Nephron progenitor cell (in vitro differentiated cells): ENCODE data around the gene ACTRT2.

Experiments
- DNase-seq: peaks from one replicate; pipeline ENCODE4 v3.0.0; 2021
- H3K27ac Mint-ChIP-seq: 2 replicates; pipeline ENCODE4 v1.8.0; 2021; ENCODE audit warnings: mild to moderate bottlenecking, moderate library complexity, mixed read lengths
- H3K27me3 Mint-ChIP-seq: 2 replicates; pipeline ENCODE4 v1.8.0; 2021; ENCODE audit warnings: mild to moderate bottlenecking, low read depth, mixed read lengths; ENCODE audit not compliant: poor library complexity
- H3K36me3 Mint-ChIP-seq: 2 replicates; pipeline ENCODE4 v1.8.0; 2021; ENCODE audit warnings: low read depth, mixed read lengths
- H3K4me1 Mint-ChIP-seq: 2 replicates; pipeline ENCODE4 v1.8.0; 2021; ENCODE audit warnings: mixed read lengths
- H3K4me3 Mint-ChIP-seq: 2 replicates; pipeline ENCODE4 v1.8.0; 2021; ENCODE audit warnings: mild to moderate bottlenecking, moderate library complexity, mixed read lengths
- H3K9me3 Mint-ChIP-seq: 2 replicates; pipeline ENCODE4 v1.8.0; 2021; ENCODE audit warnings: mild to moderate bottlenecking, moderate library complexity, mixed read lengths
- TF ChIP-seq, protein P1 (sequence below): fragments of 200-600 bp; sonication (generic); IDR thresholded peaks from 2 replicates; pipeline ENCODE4 v1.5.0; 2021; ENCODE audit warnings: antibody characterized with exemption

ACTRT2 gene

DNA sequence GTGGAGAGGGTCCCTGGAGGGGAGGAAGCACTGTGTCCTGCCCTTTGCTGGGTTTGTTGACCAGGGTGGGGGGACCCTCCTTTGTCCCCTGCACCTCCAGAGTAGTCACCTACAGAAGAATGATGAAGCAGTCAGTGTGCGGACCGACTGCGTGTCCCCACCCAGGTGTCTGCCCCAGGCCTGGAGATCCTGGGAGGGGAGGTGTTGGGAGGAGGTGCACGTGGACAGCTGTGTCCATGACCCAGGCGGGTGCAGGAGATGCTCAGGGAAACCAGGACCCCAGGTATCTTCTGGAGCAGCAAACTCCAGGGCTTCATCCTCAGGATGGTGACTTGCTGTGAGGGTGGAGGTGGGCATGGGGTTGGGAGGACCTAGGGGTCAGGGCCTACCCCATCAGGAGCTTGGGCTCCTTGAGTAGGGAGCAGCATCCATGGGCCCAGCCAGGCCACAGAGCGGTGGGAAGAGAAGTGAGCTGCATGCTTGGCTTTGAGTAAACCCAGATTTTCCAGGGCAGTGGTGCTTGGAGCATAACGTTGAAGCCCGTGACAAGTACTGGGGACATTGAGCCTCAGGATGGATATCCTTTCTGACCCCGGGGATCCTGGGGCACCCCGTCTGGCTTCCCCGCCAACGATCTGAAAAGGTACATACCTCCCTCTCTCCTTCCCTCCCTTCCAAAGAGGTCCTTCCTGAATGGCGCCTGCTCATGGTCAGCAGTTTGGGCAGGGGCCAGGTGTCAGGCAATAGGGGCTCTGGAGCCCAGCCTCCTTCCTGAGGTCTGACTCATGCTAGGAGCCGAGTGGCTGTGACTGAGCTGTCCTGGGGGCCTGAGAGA is 13.7 kb downstream of the ACTRT2 start:
- Mint-ChIP-seq H3K36me3 (no peaks in the 10 kb centered on the region), H3K27ac (no peak overlapping the region), H3K9me3 (peaks cover 30% of the 10 kb centered on the region), H3K27me3 (peaks cover 14% of the 10 kb centered on the region), H3K4me3 (no peak overlapping the region), H3K4me1 (no peaks in the 10 kb centered on the region)
- TF ChIP-seq, protein P1, sequence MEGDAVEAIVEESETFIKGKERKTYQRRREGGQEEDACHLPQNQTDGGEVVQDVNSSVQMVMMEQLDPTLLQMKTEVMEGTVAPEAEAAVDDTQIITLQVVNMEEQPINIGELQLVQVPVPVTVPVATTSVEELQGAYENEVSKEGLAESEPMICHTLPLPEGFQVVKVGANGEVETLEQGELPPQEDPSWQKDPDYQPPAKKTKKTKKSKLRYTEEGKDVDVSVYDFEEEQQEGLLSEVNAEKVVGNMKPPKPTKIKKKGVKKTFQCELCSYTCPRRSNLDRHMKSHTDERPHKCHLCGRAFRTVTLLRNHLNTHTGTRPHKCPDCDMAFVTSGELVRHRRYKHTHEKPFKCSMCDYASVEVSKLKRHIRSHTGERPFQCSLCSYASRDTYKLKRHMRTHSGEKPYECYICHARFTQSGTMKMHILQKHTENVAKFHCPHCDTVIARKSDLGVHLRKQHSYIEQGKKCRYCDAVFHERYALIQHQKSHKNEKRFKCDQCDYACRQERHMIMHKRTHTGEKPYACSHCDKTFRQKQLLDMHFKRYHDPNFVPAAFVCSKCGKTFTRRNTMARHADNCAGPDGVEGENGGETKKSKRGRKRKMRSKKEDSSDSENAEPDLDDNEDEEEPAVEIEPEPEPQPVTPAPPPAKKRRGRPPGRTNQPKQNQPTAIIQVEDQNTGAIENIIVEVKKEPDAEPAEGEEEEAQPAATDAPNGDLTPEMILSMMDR: no peak
- DNase-seq: no peak

DNA sequence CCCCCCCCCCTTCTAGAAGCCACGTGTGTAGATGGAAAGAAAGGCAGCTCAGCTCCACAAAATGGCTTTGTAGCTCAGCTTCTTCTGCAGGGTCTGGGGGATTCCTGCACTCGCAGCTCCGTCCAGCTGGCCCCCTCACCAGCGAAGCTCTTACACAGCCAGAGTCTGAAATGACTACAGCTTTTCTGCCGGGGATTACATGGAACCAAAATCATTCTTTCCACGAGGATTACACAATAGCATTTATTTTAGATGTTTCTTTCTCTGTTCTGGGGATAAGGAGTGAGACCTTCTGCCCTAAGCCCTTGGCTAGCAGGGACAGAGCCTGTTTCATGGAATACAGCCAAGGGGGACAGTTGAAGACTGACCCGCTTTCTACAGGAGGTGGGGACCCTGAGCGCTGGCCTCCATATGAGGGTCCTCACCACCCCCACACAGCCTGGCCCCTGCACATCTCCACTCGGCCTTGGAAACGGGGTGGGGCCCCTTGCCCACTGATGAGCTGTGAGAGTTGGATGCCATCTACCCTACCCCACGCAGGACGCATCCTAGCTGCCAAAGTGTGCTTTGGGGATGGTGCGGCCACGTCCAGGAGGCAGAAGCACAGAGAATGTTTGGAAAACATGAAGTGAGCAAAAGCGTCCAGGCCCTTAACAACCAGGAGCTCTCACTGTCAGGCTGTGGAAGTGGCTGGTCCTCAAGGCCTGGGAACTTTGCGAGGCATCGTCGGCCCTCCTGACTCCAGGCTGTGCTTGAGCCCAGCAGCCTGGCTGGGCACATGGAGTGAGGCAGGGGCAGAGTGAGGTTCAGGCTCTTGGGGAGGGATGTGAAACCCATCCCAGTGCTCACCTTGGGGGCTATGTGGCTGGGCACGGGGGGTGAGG is 14.5 kb downstream of the ACTRT2 start:
- TF ChIP-seq, protein P1: no peak
- Mint-ChIP-seq H3K9me3 (peaks cover 30% of the 10 kb centered on the region), H3K4me3 (no peak overlapping the region), H3K36me3 (no peaks in the 10 kb centered on the region), H3K4me1 (no peaks in the 10 kb centered on the region), H3K27ac (no peak overlapping the region), H3K27me3 (peaks cover 14% of the 10 kb centered on the region)
- DNase-seq: no peak

DNA sequence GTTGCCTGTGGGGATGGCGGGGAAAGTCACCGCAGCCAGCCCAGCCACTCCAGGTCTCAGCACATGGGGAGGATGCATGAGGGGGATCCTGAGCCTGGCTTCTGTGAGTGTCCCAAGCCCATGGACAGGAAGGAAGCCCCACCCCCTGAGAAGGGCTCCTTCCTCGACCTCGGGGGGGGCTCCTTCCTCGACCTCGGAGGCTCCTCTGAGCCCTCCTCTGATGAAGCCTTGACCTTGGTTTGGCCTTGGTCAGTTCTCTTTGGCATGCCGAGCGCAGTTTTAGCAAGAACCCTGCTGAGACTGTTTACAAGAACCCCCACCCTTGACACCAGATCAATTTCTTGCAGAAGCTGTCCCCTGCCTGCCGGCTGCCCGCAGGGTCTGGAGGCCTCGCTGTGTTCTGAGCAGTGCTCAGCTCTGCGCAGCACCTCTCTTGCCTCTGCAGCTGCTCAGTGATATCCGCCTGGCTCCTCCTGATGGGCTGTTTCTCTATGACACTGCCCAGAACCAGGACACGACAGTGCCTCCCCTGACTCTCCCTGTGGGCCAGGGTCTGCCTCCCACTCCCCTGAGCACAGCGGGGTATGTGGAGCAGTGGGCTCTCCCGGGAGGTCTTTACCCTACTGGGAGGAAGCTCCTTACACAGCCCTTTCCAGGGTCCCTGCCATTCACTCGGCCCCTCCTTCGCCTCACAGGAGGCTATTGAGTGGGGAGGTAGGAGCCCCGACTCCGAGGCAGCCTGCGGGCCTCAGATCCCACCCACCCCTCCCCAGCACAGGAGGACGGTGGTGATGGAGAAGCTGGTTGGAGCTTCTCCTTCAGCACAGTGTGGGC is 15.4 kb downstream of the ACTRT2 start:
- no peak overlapping the region for H3K27ac Mint-ChIP-seq
- TF ChIP-seq, protein P1: no peak
- H3K9me3 Mint-ChIP-seq: peaks cover 25% of the 10 kb centered on the region

DNA sequence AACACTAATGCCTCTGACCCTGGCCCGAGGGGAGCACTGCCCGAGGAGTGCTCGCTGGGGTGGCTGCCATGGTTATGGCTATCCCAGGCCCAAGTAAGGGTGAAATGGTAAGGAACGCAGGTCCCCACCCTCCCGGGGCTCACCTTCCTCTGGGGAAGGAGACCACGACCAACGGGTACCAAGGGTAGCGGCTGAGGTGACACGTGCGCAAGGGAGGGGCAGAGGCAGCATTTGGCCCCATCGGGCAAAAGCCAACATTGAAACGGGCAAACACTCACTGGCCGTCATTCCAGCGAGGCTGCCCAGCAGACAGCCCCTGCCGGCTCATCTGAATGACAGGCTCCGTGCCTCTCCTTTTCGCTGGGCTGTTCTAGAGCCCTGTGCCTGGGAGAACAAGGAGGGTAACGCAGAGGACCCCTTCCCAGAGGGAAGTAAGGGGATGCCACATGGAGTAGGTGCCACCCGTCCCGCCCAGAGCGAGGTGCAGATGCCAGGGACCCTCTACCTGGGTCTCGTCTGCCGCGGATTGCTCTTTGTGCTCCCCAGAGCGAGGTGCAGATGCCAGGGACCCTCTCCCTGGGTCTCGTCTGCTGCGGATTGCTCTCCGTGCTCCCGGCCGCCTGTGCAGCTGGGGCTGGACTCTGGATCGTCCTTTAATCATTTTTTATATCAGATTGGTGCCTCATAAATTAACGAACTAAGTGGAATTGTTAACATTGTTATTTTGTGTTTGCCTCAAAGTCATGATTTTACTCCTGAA is 16.2 kb downstream of the ACTRT2 start:
- no peaks in the 10 kb centered on the region for H3K36me3 Mint-ChIP-seq
- no peak for DNase-seq
- H3K4me1 Mint-ChIP-seq: no peaks in the 10 kb centered on the region
- H3K4me3 Mint-ChIP-seq: no peak overlapping the region
- H3K27ac Mint-ChIP-seq: no peak overlapping the region
- H3K27me3 Mint-ChIP-seq: peaks cover 14% of the 10 kb centered on the region
- H3K9me3 Mint-ChIP-seq: peaks cover 25% of the 10 kb centered on the region
- TF ChIP-seq, protein P1: no peak

More for the DNA sequence above, 15.4 kb downstream of the ACTRT2 start:
- H3K27me3 Mint-ChIP-seq: peaks cover 14% of the 10 kb centered on the region
- no peaks in the 10 kb centered on the region for H3K36me3 Mint-ChIP-seq
- no peak for DNase-seq
- no peaks in the 10 kb centered on the region for H3K4me1 Mint-ChIP-seq
- H3K4me3 Mint-ChIP-seq: no peak overlapping the region

DNA sequence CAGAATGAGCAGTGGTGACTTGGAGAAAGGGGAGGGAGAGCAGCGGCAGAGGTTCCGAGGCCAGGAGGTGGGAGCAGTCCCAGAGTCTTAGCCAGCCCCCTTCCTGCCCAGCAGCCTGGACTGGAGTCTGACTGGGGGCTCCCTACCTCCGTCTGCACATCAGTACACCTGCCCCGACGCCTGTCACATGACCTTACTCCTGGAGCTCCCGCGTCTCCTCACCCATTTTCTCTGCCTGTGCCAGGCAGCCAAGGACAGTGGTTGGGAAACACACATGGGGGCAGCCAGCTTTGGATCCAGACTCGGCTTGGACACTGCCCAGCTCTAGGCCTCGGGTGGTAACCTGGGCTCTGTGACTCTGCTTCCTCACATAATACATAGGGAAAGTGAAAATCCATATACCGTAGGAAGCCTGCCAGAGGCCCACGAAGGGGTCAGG is 16.9 kb downstream of the ACTRT2 start:
- H3K4me1 Mint-ChIP-seq: no peaks in the 10 kb centered on the region
- H3K4me3 Mint-ChIP-seq: no peak overlapping the region
- no peak overlapping the region for H3K27ac Mint-ChIP-seq
- TF ChIP-seq, protein P1: no peak
- peaks cover 25% of the 10 kb centered on the region for H3K9me3 Mint-ChIP-seq
- DNase-seq: no peak
- H3K27me3 Mint-ChIP-seq: peaks cover 15% of the 10 kb centered on the region
- no peaks in the 10 kb centered on the region for H3K36me3 Mint-ChIP-seq
